NCI-H460 (cell line): Measurements from ENCODE around the gene RGS19. TPM values are rescaled to one million over a fixed set of nuclear protein-coding genes. Genes with fewer than 3 reads are reported as not detected.

Experiments used
- DNase-seq: peaks from one replicate; pipeline ENCODE4 v3.0.0-alpha.2; 2016; ENCODE audit warnings: low read depth; ENCODE audit errors: extremely low read depth
- total RNA-seq: library from RNA; depleted of rRNA; stranded (reverse); fragments of >200 nt; shearing (Covaris generic); gene quantifications from 2 replicates; pipeline ENCODE4 v1.2.3, GENCODE V29; 2014

Gene RGS19
- total RNA-seq, 1 experiment from 2014 or later = 12.6 TPM

- no peak for DNase-seq
These were observed 29.7 kb upstream of the RGS19 start for GRCh38 chr20:64108731-64109681.

GRCh38 chr20:64107736-64108457 is 28.6 kb upstream of the RGS19 start:
- no peak for DNase-seq

DNA sequence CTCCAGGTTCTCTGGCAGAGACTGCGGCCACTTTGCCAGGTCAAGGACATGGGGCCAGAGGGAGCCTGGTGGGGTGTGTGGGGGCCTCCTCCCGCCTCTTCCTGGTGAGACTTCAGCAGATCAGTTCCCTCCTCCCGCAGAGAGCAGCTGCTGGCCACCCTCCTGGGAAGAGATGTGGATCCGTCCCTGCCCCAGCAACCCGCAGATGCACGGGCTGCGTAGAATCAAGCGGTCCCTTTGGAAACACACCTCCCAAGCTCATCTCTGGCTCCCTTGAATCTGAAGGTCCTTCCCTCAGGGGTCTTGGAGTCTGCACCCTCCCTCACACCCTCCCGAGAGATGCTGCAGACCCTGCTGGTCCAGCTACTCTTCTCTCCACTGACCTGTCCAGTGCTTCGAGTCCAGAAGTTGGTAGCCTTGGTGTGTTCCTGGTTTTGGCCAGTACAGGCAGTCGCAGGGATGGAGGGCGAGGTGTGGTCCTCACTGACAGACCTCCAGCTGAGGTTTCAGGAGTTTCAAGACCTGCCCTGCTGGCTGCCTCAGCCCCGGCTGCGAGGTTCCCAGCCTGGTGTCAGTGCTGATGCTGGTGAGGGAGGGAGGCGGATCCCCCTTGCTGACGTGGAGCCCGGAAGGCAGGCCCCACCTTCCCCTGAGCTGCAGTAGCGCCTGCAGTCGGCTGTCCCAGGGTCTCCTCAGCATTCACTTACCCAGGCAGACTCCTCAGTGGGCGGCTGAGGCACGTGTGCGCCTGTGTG is 27.8 kb upstream of the RGS19 start, which contains the start of gene NPBWR2:
NPBWR2 (minus strand) TSS at position 585 of the 755 bp plus-strand sequence. CDS start 734 bp downstream, outside the sequence.
- DNase-seq = no peak

DNA sequence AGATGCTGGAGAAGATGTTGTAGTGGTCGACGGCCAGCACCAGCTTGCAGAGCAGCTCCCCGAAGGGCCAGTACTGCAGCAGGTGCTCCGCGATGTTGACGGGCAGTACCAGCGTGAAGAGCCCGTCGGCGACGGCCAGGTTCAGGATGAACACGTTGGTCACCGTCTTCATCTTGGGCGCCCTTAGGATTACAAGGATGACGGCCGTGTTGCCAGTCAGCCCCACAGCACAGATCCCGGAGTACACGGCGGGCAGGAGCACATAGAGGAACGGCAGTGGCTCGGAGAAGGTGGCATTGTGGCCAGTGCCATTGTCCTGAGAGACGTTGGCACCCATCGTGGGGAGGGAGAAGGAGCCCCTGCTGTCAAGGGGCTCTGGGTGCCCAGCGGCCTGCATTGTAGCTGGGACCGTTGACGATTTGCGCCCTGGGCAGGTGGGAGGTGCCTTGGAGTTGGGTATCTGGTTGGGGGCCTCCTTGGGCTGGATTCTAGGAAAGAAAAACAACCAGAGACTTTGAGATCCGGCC is 27.2 kb upstream of the RGS19 start:
- DNase-seq = no peak

DNA sequence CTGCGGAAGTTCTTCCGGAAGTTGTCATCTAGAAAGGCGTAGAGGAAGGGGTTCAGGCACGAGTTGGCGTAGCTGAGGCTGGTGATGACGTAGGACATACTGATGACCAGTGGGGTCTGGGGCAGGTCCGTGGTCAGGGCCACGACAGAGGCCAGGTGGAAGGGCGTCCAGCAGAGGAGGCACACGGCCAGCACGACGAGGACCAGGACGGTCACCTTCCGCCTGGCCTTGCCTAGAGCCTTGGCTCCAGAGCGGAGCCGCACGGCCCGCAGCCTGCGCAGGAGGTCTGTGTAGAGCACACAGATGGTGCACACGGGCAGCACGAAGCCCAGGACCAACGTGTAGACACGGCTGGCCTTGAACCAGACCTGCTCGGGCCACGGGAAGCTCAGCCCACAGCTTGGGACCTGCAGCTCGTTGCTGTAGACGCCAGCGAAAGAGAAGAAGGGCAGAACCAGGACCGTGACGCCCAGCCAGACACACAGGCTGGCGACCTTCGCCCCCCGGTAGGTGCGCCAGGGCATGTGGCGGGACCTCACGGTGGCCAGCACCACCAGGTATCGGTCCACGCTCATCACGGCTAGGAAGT is 26.6 kb upstream of the RGS19 start:
- DNase-seq = no peak

DNA sequence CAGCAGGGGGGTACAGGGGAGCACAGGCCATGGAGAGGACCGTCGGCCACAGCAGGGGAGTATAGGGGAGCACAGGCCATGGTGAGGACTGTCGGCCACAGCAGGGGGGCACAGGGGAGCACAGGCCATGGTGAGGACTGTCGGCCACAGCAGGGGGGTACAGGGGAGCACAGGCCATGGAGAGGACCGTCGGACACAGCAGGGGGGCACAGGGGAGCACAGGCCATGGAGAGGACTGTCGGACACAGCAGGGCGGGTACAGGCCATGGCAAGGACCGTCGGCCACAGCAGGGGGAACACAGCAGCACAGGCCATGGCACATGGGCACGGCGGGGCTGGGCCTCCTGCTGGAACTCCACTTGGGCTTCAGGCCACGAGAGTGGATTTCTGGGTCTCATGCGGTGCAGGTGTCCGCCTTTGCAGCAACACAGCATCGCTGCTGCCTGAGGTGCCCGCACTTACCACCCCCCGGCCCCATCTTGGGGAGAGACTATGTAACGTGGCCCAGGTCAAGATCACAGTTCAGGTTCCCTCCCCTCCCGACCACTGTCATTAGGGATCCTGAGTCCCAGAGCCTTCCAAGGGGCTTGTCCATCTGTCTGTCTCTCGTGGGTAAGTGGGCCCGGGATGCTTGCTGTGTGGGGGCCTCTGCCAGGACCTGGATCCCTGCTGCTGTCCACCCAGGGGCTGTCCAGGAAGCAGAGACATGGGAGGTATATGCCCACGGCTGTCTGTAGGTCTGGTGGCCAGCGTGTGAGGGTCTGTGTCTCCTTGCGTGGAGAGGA is 25.5 kb upstream of the RGS19 start:
- DNase-seq = no peak

DNA sequence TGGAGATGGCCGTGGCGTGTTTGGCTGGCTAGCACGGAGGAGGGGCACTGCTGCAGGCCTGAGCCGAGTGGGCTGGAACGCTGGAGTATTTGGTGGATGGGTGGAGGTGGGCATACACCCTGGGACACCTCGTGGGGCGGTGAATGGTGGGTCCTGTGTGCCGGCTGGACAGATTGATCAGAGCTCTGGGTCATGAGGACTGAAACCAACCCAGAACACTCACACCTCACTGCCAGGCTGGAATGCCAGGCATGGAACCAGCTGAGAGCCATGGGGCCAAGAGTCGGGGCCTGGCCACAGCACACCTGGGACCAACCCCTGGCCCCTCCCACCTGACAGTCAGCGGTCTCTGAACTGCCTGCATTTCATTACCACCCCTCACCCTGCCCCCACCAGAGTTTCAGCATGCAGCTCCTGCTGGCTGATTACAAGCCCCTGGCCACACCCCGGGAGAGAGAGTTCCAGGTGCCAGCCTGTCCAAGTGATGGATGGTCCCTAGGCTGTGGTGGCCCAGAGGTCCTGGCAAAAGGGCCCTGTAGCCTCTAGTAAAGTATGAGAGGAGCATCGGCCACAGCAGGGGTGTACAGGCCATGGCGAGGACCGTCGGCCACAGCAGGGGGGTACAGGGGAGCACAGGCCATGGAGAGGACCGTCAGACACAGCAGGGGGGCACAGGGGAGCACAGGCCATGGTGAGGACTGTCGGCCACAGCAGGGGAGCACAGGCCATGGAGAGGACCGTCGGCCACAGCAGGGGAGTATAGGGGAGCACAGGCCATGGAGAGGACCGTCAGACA is 24.8 kb upstream of the RGS19 start:
- DNase-seq = no peak

- no peak for DNase-seq
These were observed 23.5 kb upstream of the RGS19 start for GRCh38 chr20:64102647-64103354.

- peak; percentile 37 for DNase-seq
These were observed 22.7 kb upstream of the RGS19 start for GRCh38 chr20:64101731-64102621.

- DNase-seq = no peak
These were observed 21.8 kb upstream of the RGS19 start for GRCh38 chr20:64100946-64101688.

GRCh38 chr20:64100566-64100888 is 21.2 kb upstream of the RGS19 start:
- DNase-seq = no peak

DNA sequence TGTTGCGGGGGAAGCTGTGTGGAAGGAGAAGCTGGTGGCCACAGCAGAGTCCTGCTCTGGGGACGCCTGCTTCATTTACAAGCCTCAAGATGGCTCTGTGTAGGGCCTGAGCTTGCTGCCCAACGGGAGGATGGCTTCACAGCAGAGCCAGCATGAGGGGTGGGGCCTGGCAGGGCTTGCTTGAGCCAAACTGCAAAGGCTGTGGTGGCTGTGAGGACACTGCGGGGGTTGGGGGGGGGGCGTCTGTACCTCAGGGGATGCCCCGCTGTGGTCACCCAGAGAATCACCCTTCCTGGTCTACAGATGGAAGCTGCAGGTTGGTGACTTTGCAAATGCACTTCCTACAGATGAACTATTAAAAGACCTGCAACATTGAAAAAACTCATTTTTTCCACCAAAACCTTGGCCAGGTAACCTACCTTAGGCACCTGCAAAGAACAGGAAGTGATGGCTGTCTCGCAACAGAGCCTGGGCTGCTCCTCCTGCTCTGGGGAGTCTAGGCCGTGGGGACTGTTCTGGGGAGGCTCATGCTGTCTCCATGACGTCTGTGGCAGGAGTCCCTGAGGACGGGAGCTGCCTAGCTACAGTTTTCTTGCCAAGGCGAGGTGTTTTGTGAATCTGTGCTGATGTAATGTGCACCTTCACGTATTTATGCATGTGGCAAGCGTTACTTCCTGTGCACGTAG is 20.7 kb upstream of the RGS19 start:
- no peak for DNase-seq

DNA sequence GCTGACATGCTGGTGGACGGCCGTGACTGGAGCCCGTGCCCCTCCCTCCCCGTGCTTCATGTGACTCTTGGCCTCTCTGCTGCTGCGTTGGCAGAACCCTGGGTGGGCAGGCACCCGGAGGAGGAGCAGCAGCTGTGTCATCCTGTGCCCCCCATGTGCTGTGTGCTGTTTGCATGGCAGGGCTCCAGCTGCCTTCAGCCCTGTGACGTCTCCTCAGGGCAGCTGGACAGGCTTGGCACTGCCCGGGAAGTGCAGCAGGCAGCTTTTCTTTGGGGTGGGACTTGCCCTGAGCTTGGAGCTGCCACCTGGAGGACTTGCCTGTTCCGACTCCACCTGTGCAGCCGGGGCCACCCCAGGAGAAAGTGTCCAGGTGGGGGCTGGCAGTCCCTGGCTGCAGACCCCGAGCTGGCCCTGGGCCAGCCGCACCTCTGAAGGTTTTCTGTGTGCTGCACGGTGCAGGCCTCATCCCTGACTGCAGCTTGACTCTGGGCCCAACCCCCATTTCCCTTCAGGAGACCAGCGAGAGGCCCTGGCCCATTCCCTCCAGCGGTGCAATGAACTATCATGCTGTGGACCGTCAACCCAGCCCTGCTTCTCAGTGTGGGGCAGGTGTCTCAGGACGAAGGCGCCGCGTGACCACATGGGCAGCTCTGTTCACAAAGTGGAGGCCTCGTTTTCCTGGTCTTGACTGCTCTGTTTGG is 19.9 kb upstream of the RGS19 start:
- DNase-seq = no peak

GRCh38 chr20:64098471-64099013 is 19.2 kb upstream of the RGS19 start:
- DNase-seq = no peak

- no peak for DNase-seq
These were observed 17.2 kb upstream of the RGS19 start for GRCh38 chr20:64096535-64096934.
